IMR-90 (cell line): ENCODE data around the gene DEAF1. TPM values are rescaled to one million over a fixed set of nuclear protein-coding genes. Genes with fewer than 3 reads are reported as not detected.
A peak's percentile ranks its signal among the peaks of the same experiment; 100 is the strongest.

Source experiments
- ATAC-seq: fragments of 200-7000 bp; cut with Tn5 transposase; 2 replicates; pipeline ENCODE4 v1.9.1; 2020; ENCODE audit warnings: low read depth, mild to moderate bottlenecking, moderate library complexity
- BruUV-seq: library from RNA; stranded (reverse); fragments of 400-500 nt; replicated peaks from 2 replicates; lab custom pipeline; 2021; lab: Mats Ljungman, UMichigan
- CTCF ChIA-PET: fragments of 300-600 bp; formaldehyde crosslinking; extraction: SDS; loops from one replicate; lab custom pipeline; 2021; ENCODE audit warnings: antibody characterized with exemption; lab: Yijun Ruan, JAX
- POLR2A ChIA-PET: fragments of 300-600 bp; sonication (Branson Sonifier 250); formaldehyde crosslinking; loops from one replicate; lab custom pipeline; 2022; ENCODE audit warnings: antibody characterized with exemption; ENCODE audit not compliant: unreplicated experiment; lab: Charles Lee
- DNase-seq: peaks from one replicate; pipeline ENCODE4 v3.0.0; 2013
- H2AFZ ChIP-seq: replicated peaks from 2 replicates; pipeline ENCODE3; 2013; ENCODE audit warnings: low read length, mild to moderate bottlenecking; ENCODE audit not compliant: poor library complexity
- H2AK5ac ChIP-seq: 2 replicates; pipeline ENCODE4 v1.6.1; 2013; ENCODE audit warnings: low read depth, low read length, inconsistent platforms
- H2AK9ac ChIP-seq: replicated peaks from 2 replicates; pipeline ENCODE3; 2013; ENCODE audit warnings: mild to moderate bottlenecking, low read depth, low read length, moderate library complexity; ENCODE audit not compliant: poor library complexity
- H2BK120ac ChIP-seq: 2 replicates; pipeline ENCODE4 v1.6.1; 2013; ENCODE audit warnings: low read depth, low read length, inconsistent platforms
- H2BK15ac ChIP-seq: 3 replicates; pipeline ENCODE4 v1.6.1; 2013; ENCODE audit warnings: low read depth, low read length, inconsistent platforms
- H2BK20ac ChIP-seq: 2 replicates; pipeline ENCODE4 v1.6.1; 2013; ENCODE audit warnings: low read depth, mild to moderate bottlenecking, inconsistent platforms, low read length, moderate library complexity
- H2BK5ac ChIP-seq: 2 replicates; pipeline ENCODE4 v1.6.1; 2013; ENCODE audit warnings: mild to moderate bottlenecking, low read depth, low read length, inconsistent platforms; ENCODE audit not compliant: poor library complexity, severe bottlenecking
- H3K14ac ChIP-seq: replicated peaks from 2 replicates; pipeline ENCODE4 v1.6.1; 2013; ENCODE audit warnings: low read depth, low read length, inconsistent platforms
- H3K18ac ChIP-seq: 2 replicates; pipeline ENCODE4 v1.6.1; 2013; ENCODE audit warnings: low read depth, low read length, control low read depth
- H3K23ac ChIP-seq: 2 replicates; pipeline ENCODE4 v1.6.1; 2013; ENCODE audit warnings: low read depth, low read length, inconsistent platforms
- H3K27ac ChIP-seq: 2 replicates; pipeline ENCODE4 v1.5.1; 2013; ENCODE audit warnings: mild to moderate bottlenecking, control low read depth, low read length; ENCODE audit not compliant: insufficient read depth
- H3K27me3 ChIP-seq: 2 replicates; pipeline ENCODE4 v1.6.1; 2013; ENCODE audit warnings: low read length; ENCODE audit not compliant: control insufficient read depth, insufficient read depth
- H3K36me3 ChIP-seq: 2 replicates; pipeline ENCODE4 v1.6.1; 2013; ENCODE audit warnings: low read length, mixed read lengths; ENCODE audit not compliant: control insufficient read depth, insufficient read depth
- H3K4ac ChIP-seq: 2 replicates; pipeline ENCODE4 v1.6.1; 2013; ENCODE audit warnings: low read depth, low read length, inconsistent platforms
- H3K4me1 ChIP-seq: 2 replicates; pipeline ENCODE4 v1.6.1; 2013; ENCODE audit warnings: low read length, mixed read lengths; ENCODE audit not compliant: control insufficient read depth, insufficient read depth
- H3K4me2 ChIP-seq: 2 replicates; pipeline ENCODE4 v1.6.1; 2013; ENCODE audit warnings: low read depth, mild to moderate bottlenecking, control low read depth, low read length, moderate library complexity
- H3K4me3 ChIP-seq: 2 replicates; pipeline ENCODE4 v1.5.1; 2013; ENCODE audit warnings: low read depth, mild to moderate bottlenecking, control low read depth, low read length, moderate library complexity; ENCODE audit not compliant: insufficient read depth
- H3K56ac ChIP-seq: 2 replicates; pipeline ENCODE4 v1.6.1; 2013; ENCODE audit warnings: low read length, inconsistent platforms; ENCODE audit not compliant: insufficient read depth; ENCODE audit errors: extremely low read depth
- H3K79me1 ChIP-seq, 2 experiments: 2 replicates each; pipeline ENCODE4 v1.6.1; 2013; ENCODE audit warnings: low read length in 2 of 2, inconsistent platforms in 1 of 2, low read depth in 1 of 2
- H3K9ac ChIP-seq: 2 replicates; pipeline ENCODE4 v1.6.1; 2013; ENCODE audit warnings: low read depth, low read length, control low read depth
- H3K9me1 ChIP-seq: 2 replicates; pipeline ENCODE4 v1.6.1; 2013; ENCODE audit warnings: low read length, inconsistent platforms; ENCODE audit not compliant: insufficient read depth
- H3K9me3 ChIP-seq: 2 replicates; pipeline ENCODE4 v1.6.1; 2013; ENCODE audit warnings: low read length; ENCODE audit not compliant: control insufficient read depth, insufficient read depth
- H4K20me1 ChIP-seq: 2 replicates; pipeline ENCODE4 v1.6.1; 2013; ENCODE audit warnings: low read length, inconsistent platforms; ENCODE audit not compliant: insufficient read depth
- H4K5ac ChIP-seq: 2 replicates; pipeline ENCODE4 v1.6.1; 2013; ENCODE audit warnings: mild to moderate bottlenecking, low read depth, low read length, control low read depth
- H4K8ac ChIP-seq, 2 experiments: 2 replicates each; pipeline ENCODE4 v1.6.1; 2013; ENCODE audit warnings: low read depth in 2 of 2, low read length in 2 of 2, control low read depth in 1 of 2, inconsistent platforms in 1 of 2
- H4K91ac ChIP-seq: 2 replicates; pipeline ENCODE4 v1.6.1; 2013; ENCODE audit warnings: low read depth, low read length, inconsistent platforms; ENCODE audit not compliant: insufficient read depth
- CEBPB ChIP-seq: IDR thresholded peaks from 2 replicates; pipeline ENCODE4 v1.6.1; 2012; ENCODE audit warnings: low read depth, low read length, improper control_type of control experiment
- CHD1 ChIP-seq: IDR thresholded peaks from 2 replicates; pipeline ENCODE4 v1.6.1; 2012; ENCODE audit warnings: low read depth, low read length, improper control_type of control experiment
- FOS ChIP-seq: fragments of 150-350 bp; IDR thresholded peaks from 2 replicates; pipeline ENCODE4 v1.6.1; 2016; ENCODE audit warnings: low read depth, low read length
- MAFK ChIP-seq: IDR thresholded peaks from 2 replicates; pipeline ENCODE4 v1.6.1; 2012; ENCODE audit warnings: low read depth, low read length, improper control_type of control experiment
- MAZ ChIP-seq: IDR thresholded peaks from 2 replicates; pipeline ENCODE4 v1.6.1; 2012; ENCODE audit warnings: low read depth, mild to moderate bottlenecking, low read length, improper control_type of control experiment, moderate library complexity, borderline replicate concordance
- MXI1 ChIP-seq: IDR thresholded peaks from 2 replicates; pipeline ENCODE4 v1.6.1; 2012; ENCODE audit warnings: low read depth, mild to moderate bottlenecking, low read length, moderate library complexity, borderline replicate concordance
- NFE2L2 ChIP-seq: fragments of 150-350 bp; IDR thresholded peaks from 2 replicates; pipeline ENCODE4 v1.6.1; 2016; ENCODE audit warnings: low read depth, mild to moderate bottlenecking, low read length
- POLR2A ChIP-seq: IDR thresholded peaks from 2 replicates; pipeline ENCODE4 v1.6.1; 2012; ENCODE audit warnings: mild to moderate bottlenecking, low read depth, low read length
- RAD21 ChIP-seq: IDR thresholded peaks from 2 replicates; pipeline ENCODE4 v1.6.1; 2012; ENCODE audit warnings: low read length, improper control_type of control experiment
- RCOR1 ChIP-seq: IDR thresholded peaks from 2 replicates; pipeline ENCODE4 v1.6.1; 2012; ENCODE audit warnings: mild to moderate bottlenecking, low read length, improper control_type of control experiment; ENCODE audit not compliant: insufficient replicate concordance
- RFX5 ChIP-seq: IDR thresholded peaks from 2 replicates; pipeline ENCODE4 v1.8.0; 2012; ENCODE audit warnings: low read depth, mild to moderate bottlenecking, low read length, moderate library complexity
- SMC3 ChIP-seq: fragments of 150-350 bp; IDR thresholded peaks from 2 replicates; pipeline ENCODE4 v1.6.1; 2016; ENCODE audit warnings: low read depth, mild to moderate bottlenecking, antibody characterized with exemption, low read length, moderate library complexity
- WGBS, 2 experiments: methylation state at CpG; one replicate each; pipeline versions ENCODE4 v1.1.5 to v1.1.7; 2013; ENCODE audit warnings: missing lambda C conversion rate in 2 of 2; ENCODE audit not compliant: insufficient read length in 1 of 2; ENCODE audit errors: extremely low coverage in 2 of 2; 5-methylcytosine and 5-hydroxymethylcytosine counted together
- dilution Hi-C: fragments of 300-500 bp; cut with HindIII; formaldehyde crosslinking; loops from one replicate; pipeline ENCODE4 v1.14.3; 2018; ENCODE audit warnings: low sequenced_read_pairs; ENCODE audit not compliant: unreplicated experiment
- in situ Hi-C: fragments of 300-500 bp; cut with MboI; formaldehyde crosslinking; loops from 3 replicates; pipeline ENCODE4 v1.14.3; 2019; ENCODE audit warnings: low sequenced_read_pairs, inconsistent platforms, mixed read lengths
- intact Hi-C: fragments of 100-400 bp; cut with micrococcal nuclease; formaldehyde crosslinking; loops from 2 replicates; pipeline ENCODE4 v1.10.0; 2022
- polyA plus RNA-seq, 3 experiments: library from polyadenylated mRNA; depleted of rRNA; stranded (reverse); fragments of >200 nt; gene quantifications; 2 replicates each; pipeline ENCODE4 v1.2.3, GENCODE V29; 2012; ENCODE audit warnings: low replicate concordance in 1 of 3
- total RNA-seq: library from RNA; depleted of rRNA; stranded (reverse); fragments of >200 nt; gene quantifications from 2 replicates; pipeline ENCODE4 v1.2.3, GENCODE V29; 2012
- TF ChIP-seq, protein P1 (sequence below): conservative IDR thresholded peaks from 2 replicates; pipeline ENCODE4 v1.5.1; 2012; ENCODE audit warnings: mild to moderate bottlenecking, low read depth, low read length, improper control_type of control experiment
- TF ChIP-seq, protein P2 (sequence below): fragments of 150-350 bp; IDR thresholded peaks from 2 replicates; pipeline ENCODE4 v1.6.1; 2016; ENCODE audit warnings: low read depth, mild to moderate bottlenecking, low read length, moderate library complexity, borderline replicate concordance
- TF ChIP-seq, protein P3 (sequence below): fragments of 150-350 bp; IDR thresholded peaks from 2 replicates; pipeline ENCODE4 v1.6.1; 2017; ENCODE audit warnings: mild to moderate bottlenecking, antibody characterized with exemption, low read length, low read depth

The DEAF1 gene
- total and polyA plus RNA-seq, 2 of the 4 experiments (the other 2 are of a cell fraction), result 22.9 to 31.6 TPM

DNA sequence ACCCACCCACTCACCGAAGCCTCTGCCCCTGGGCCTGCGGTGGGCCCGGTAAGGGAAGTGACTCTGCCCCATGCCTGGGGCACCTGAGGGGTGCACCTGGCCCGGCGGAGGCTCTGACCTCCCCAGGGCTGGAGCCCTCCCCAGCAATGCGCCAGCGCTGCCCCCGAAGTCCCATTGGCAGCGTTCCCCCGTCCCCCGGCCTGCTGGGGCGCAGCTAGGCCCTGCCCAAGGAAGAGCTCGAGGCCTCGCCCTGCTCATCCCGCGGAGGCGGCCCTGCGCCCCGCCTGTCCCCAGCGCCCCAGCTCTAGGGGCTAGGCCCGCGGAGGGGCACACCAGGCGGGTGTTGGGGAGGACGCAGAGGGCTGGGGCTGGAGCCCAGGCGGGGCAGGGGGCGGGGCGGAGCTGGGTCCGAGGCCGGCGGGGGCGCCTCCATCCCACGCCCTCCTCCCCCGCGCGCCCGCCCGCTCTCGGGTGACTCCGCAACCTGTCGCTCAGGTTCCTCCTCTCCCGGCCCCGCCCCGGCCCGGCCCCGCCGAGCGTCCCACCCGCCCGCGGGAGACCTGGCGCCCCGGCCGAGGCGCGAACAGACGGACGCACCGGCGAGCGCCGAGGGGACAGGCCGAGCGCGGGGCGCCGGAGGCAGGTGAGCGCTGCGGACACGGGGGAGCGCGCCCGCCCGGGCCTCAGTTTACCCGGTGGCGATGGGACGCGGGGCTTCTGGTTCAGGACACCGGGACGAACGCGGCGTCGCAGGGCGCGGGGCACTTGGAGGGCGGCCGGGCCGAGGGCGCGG, 10.8 kb upstream of the DEAF1 start, which contains the start of gene EPS8L2:
TSS of gene EPS8L2 (plus strand) at position 586 of the 793 bp plus-strand sequence. CDS start 3,177 bp downstream, outside the sequence.
- Histone ChIP-seq H3K23ac (peak within 1 kb of the TSS; percentile 90), H3K9me3 (no peaks in the 10 kb centered on the region), H2AK9ac (peak within 1 kb of the TSS; percentile 87), H2AK5ac (peak within 1 kb of the TSS; percentile 98), H3K27ac (peak within 1 kb of the TSS; percentile 58), H3K4me2 (peak within 1 kb of the TSS; percentile 83), H3K56ac (peak within 1 kb of the TSS; percentile 35), H3K4me3 (peak within 1 kb of the TSS; percentile 53), H2BK5ac (peak within 1 kb of the TSS; percentile 51), H3K4me1 (peaks cover 21% of the 10 kb centered on the region), H2BK20ac (peak within 1 kb of the TSS; percentile 64), H4K20me1 (no peaks in the 10 kb centered on the region), H3K36me3 (peaks cover 15% of the 10 kb centered on the region; the same call in 1 of the 2 replicates), H4K8ac (peak within 1 kb of the TSS; percentile 88 to 97), H4K5ac (peak within 1 kb of the TSS; percentile 78), H2AFZ (peak within 1 kb of the TSS; percentile 92), H3K4ac (peak within 1 kb of the TSS; percentile 92), H3K27me3 (no peaks in the 10 kb centered on the region), H3K79me1 (peaks cover 2 to 54% of the 10 kb centered on the region in 2 experiments), H4K91ac (peak within 1 kb of the TSS; percentile 93), H2BK120ac (peak within 1 kb of the TSS; percentile 71), H3K18ac (peak within 1 kb of the TSS; percentile 42), H3K9me1 (peaks cover 13% of the 10 kb centered on the region), H3K14ac (peak within 1 kb of the TSS; percentile 98), H2BK15ac (peak within 1 kb of the TSS; percentile 86; the same call in 1 of the 3 replicates), H3K9ac (peak within 1 kb of the TSS; percentile 68)
- intact Hi-C loops, result no loop called here
- WGBS, 2 experiments, result 2% methylated on average over 24 of the region's 90 CpGs; no CpG with 5 or more reads in 1 of the 2 experiments
- no TSS peak for BruUV-seq
- in situ Hi-C loops, result no loop called here
- CTCF ChIA-PET, result no interaction called here
- peak; percentile 15 for ATAC-seq
- no peak for DNase-seq
- dilution Hi-C loops, result no loop called here
- POLR2A ChIA-PET, result no interaction called here
- no peak for TF ChIP-seq MAFK
- TF ChIP-seq MAZ, result no peak
- TF ChIP-seq NFE2L2, result no peak
- TF ChIP-seq, protein P1, sequence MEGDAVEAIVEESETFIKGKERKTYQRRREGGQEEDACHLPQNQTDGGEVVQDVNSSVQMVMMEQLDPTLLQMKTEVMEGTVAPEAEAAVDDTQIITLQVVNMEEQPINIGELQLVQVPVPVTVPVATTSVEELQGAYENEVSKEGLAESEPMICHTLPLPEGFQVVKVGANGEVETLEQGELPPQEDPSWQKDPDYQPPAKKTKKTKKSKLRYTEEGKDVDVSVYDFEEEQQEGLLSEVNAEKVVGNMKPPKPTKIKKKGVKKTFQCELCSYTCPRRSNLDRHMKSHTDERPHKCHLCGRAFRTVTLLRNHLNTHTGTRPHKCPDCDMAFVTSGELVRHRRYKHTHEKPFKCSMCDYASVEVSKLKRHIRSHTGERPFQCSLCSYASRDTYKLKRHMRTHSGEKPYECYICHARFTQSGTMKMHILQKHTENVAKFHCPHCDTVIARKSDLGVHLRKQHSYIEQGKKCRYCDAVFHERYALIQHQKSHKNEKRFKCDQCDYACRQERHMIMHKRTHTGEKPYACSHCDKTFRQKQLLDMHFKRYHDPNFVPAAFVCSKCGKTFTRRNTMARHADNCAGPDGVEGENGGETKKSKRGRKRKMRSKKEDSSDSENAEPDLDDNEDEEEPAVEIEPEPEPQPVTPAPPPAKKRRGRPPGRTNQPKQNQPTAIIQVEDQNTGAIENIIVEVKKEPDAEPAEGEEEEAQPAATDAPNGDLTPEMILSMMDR, result no peak
- no peak for TF ChIP-seq POLR2A
- TF ChIP-seq, protein P2, sequence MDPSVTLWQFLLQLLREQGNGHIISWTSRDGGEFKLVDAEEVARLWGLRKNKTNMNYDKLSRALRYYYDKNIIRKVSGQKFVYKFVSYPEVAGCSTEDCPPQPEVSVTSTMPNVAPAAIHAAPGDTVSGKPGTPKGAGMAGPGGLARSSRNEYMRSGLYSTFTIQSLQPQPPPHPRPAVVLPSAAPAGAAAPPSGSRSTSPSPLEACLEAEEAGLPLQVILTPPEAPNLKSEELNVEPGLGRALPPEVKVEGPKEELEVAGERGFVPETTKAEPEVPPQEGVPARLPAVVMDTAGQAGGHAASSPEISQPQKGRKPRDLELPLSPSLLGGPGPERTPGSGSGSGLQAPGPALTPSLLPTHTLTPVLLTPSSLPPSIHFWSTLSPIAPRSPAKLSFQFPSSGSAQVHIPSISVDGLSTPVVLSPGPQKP, result no peak
- no peak for TF ChIP-seq RCOR1
- TF ChIP-seq MXI1, result no peak
- no peak for TF ChIP-seq FOS
- TF ChIP-seq CEBPB, result no peak
- TF ChIP-seq, protein P3, sequence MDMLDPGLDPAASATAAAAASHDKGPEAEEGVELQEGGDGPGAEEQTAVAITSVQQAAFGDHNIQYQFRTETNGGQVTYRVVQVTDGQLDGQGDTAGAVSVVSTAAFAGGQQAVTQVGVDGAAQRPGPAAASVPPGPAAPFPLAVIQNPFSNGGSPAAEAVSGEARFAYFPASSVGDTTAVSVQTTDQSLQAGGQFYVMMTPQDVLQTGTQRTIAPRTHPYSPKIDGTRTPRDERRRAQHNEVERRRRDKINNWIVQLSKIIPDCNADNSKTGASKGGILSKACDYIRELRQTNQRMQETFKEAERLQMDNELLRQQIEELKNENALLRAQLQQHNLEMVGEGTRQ, result no peak
- no peak for TF ChIP-seq RAD21
- TF ChIP-seq SMC3, result no peak
- TF ChIP-seq CHD1, result no peak
- no peak for TF ChIP-seq RFX5
